Thyroid gland (tissue), 4 donors: ENCODE data around the gene NTN1. TPM values are rescaled to one million over a fixed set of nuclear protein-coding genes. Genes with fewer than 3 reads are reported as not detected.

ENCODE experiments used
- DNase-seq, 2 donors: peaks; one replicate each; pipeline ENCODE4 v3.0.0-alpha.2; 2019
- H3K27ac ChIP-seq, 3 donors: fragments of 200-600 bp; sonication (generic); 1 replicate in 2 of 3; 2 replicates in 1 of 3; pipeline ENCODE4 v1.5.1; 2016 to 2019; ENCODE audit warnings: mild to moderate bottlenecking in 1 of 3, moderate library complexity in 1 of 3
- H3K27me3 ChIP-seq: fragments of 200-600 bp; sonication (generic); one replicate; pipeline ENCODE4 v1.5.1; 2019
- H3K36me3 ChIP-seq, 2 donors: fragments of 200-600 bp; sonication (generic); one replicate each; pipeline ENCODE4 v1.5.1; 2016 to 2019
- H3K4me1 ChIP-seq, 2 donors: fragments of 200-600 bp; sonication (generic); one replicate each; pipeline ENCODE4 v1.5.1; 2017 to 2019
- H3K4me3 ChIP-seq, 3 donors: fragments of 200-600 bp; sonication (generic); replicated peaks in 1 of 3; 1 replicate in 2 of 3; 2 replicates in 1 of 3; pipeline ENCODE4 v1.5.1; 2016; ENCODE audit warnings: mild to moderate bottlenecking in 1 of 3
- H3K9me3 ChIP-seq: fragments of 200-600 bp; sonication (generic); one replicate; pipeline ENCODE4 v1.5.1; 2017
- CTCF ChIP-seq, 6 experiments: fragments of 200-600 bp in 3 of 6; fragments of 450-650 bp in 3 of 6; sonication (generic) in 3 of 6; IDR thresholded peaks; one replicate each; pipeline ENCODE4 v1.5.1; 2016 to 2019; ENCODE audit warnings: antibody characterized with exemption in 6 of 6, mild to moderate bottlenecking in 2 of 6, inconsistent platforms in 1 of 6, moderate library complexity in 1 of 6
- POLR2A ChIP-seq, 2 donors: fragments of 450-650 bp; IDR thresholded peaks; one replicate each; pipeline ENCODE4 v1.6.1; 2017; ENCODE audit warnings: antibody characterized with exemption in 2 of 2, mild to moderate bottlenecking in 2 of 2, moderate library complexity in 1 of 2
- WGBS, 2 donors: methylation state at CpG; one replicate each; pipeline ENCODE4 v1.1.5; 2017; 5-methylcytosine and 5-hydroxymethylcytosine counted together
- intact Hi-C: fragments of 100-400 bp; cut with DNase I; formaldehyde crosslinking; loops from one replicate; pipeline ENCODE4 v1.15.1; 2023
- total RNA-seq, 4 donors: library from RNA; depleted of rRNA; stranded (reverse); fragments of >200 nt; gene quantifications; one replicate each; pipeline ENCODE4 v1.2.3, GENCODE V29; 2016

The NTN1 gene
- total RNA-seq, 4 donors from 2014 or later, result 4.1 to 9.2 (median 7.1) TPM

- Histone ChIP-seq H3K4me3 (no peak overlapping the region), H3K4me1 (peaks cover 21 to 28% of the 10 kb centered on the region in 2 donors)
- DNase-seq, result peak; percentile 21 to 24
Observed at GRCh38 chr17:9241371-9241712, 220.0 kb downstream of the NTN1 start.

GRCh38 chr17:9241774-9242496 lies 220.6 kb downstream of the NTN1 start:
- intact Hi-C loops, result no loop called here
- TF ChIP-seq CTCF (IDR thresholded peaks at IDR 0.05) (no peak), POLR2A (IDR thresholded peaks at IDR 0.05) (no peak)
- WGBS, 2 donors, result 47 to 91% methylated on average over 3 to 8 of the region's 16 CpGs
- peak in 1 of 2 donors; percentile 8 for DNase-seq
- no peaks in the 10 kb centered on the region for H3K36me3 ChIP-seq
- no peak overlapping the region for H3K4me3 ChIP-seq
- no peaks in the 10 kb centered on the region for H3K27me3 ChIP-seq
- no peaks in the 10 kb centered on the region for H3K9me3 ChIP-seq
- peak overlapping the region in 2 of 3 donors; percentile 90 for H3K27ac ChIP-seq
- peaks cover 21 to 28% of the 10 kb centered on the region in 2 donors for H3K4me1 ChIP-seq

More at GRCh38 chr17:9241371-9241712, 220.0 kb downstream of the NTN1 start:
- Histone ChIP-seq H3K36me3 (no peaks in the 10 kb centered on the region), H3K27ac (peak overlapping the region; percentile 44 to 90 (median 90)), H3K9me3 (no peaks in the 10 kb centered on the region), H3K27me3 (no peaks in the 10 kb centered on the region)
- no peak for TF ChIP-seq CTCF (IDR thresholded peaks at IDR 0.05)
- TF ChIP-seq POLR2A (IDR thresholded peaks at IDR 0.05), result no peak
- intact Hi-C loops, result no loop called here
- WGBS, 2 donors, result 62 to 69% methylated on average over 10 of the region's 10 CpGs

- Histone ChIP-seq H3K4me1 (peaks cover 21 to 28% of the 10 kb centered on the region in 2 donors), H3K27me3 (no peaks in the 10 kb centered on the region), H3K27ac (no peak overlapping the region), H3K36me3 (no peaks in the 10 kb centered on the region), H3K9me3 (no peaks in the 10 kb centered on the region), H3K4me3 (no peak overlapping the region)
- DNase-seq, result peak in 1 of 2 donors; percentile 14
- 96 to 99% methylated on average over 5 to 7 of the region's 16 CpGs for WGBS, 2 donors
- TF ChIP-seq POLR2A (IDR thresholded peaks at IDR 0.05) (no peak), CTCF (IDR thresholded peaks at IDR 0.05) (no peak)
- intact Hi-C loops, result no loop called here
Observed at GRCh38 chr17:9242497-9242881, 221.2 kb downstream of the NTN1 start.

GRCh38 chr17:9242983-9243382 lies 221.7 kb downstream of the NTN1 start:
- Histone ChIP-seq H3K4me3 (no peak overlapping the region), H3K36me3 (no peaks in the 10 kb centered on the region), H3K27ac (no peak overlapping the region), H3K27me3 (no peaks in the 10 kb centered on the region), H3K4me1 (peaks cover 21 to 28% of the 10 kb centered on the region in 2 donors), H3K9me3 (no peaks in the 10 kb centered on the region)
- DNase-seq, result no peak
- TF ChIP-seq POLR2A (IDR thresholded peaks at IDR 0.05) (no peak), CTCF (IDR thresholded peaks at IDR 0.05) (no peak)
- 78 to 93% methylated on average over 8 of the region's 8 CpGs for WGBS, 2 donors
- intact Hi-C loops, result no loop called here
